ENCODE data around the gene CCL23.

The CCL23 gene

GRCh38 chr17:36017799-36018198 is at the start of gene CCL23:
CCL23 (minus strand) TSS chr17:36017972; CDS start chr17:36017897, 75 bp downstream.
- in situ Hi-C loops (cut with MboI; ENCODE audit: low sequenced_read_pairs), result no loop called here
- Histone ChIP-seq H3K4me3 (no peak within 1 kb of the TSS), H3K36me3 (replicated peaks) (no peaks in the 10 kb centered on the region), H3K9me3 (no peaks in the 10 kb centered on the region), H3K27me3 (ENCODE audit: low read depth) (peaks cover 9% of the 10 kb centered on the region; the same call in 1 of the 2 replicates), H3K4me1 (no peaks in the 10 kb centered on the region)
- DNase-seq (ENCODE audit: low spot score in 2 of 2), result no peak

- no peaks in the 10 kb centered on the region for H3K36me3 ChIP-seq (replicated peaks)
- DNase-seq (ENCODE audit: low spot score in 2 of 2), result no peak
- in situ Hi-C loops (cut with MboI; ENCODE audit: low sequenced_read_pairs), result no loop called here
- H3K27me3 ChIP-seq (ENCODE audit: low read depth), result no peaks in the 10 kb centered on the region
- H3K4me1 ChIP-seq, result no peaks in the 10 kb centered on the region
- no peak overlapping the region for H3K4me3 ChIP-seq
- H3K9me3 ChIP-seq, result no peaks in the 10 kb centered on the region
Observed at GRCh38 chr17:36066365-36066985, 48.7 kb upstream of the CCL23 start.

GRCh38 chr17:36063786-36064541 is 46.2 kb upstream of the CCL23 start, which contains the start of gene CCL18:
CCL18 (plus strand) TSS chr17:36064272; CDS start chr17:36064343, 71 bp downstream.
- Histone ChIP-seq H3K9me3 (no peaks in the 10 kb centered on the region), H3K4me3 (no peak within 1 kb of the TSS), H3K4me1 (no peaks in the 10 kb centered on the region), H3K27me3 (ENCODE audit: low read depth) (no peaks in the 10 kb centered on the region), H3K36me3 (replicated peaks) (no peaks in the 10 kb centered on the region)
- DNase-seq (ENCODE audit: low spot score in 2 of 2), result no peak
- in situ Hi-C loops (cut with MboI; ENCODE audit: low sequenced_read_pairs), result no loop called here

GRCh38 chr17:36060816-36061215 is 43.0 kb upstream of the CCL23 start:
- Histone ChIP-seq H3K36me3 (replicated peaks) (no peaks in the 10 kb centered on the region), H3K9me3 (no peaks in the 10 kb centered on the region), H3K4me1 (no peaks in the 10 kb centered on the region), H3K4me3 (no peak overlapping the region), H3K27me3 (ENCODE audit: low read depth) (no peaks in the 10 kb centered on the region)
- DNase-seq (ENCODE audit: low spot score in 2 of 2), result no peak
- in situ Hi-C loops (cut with MboI; ENCODE audit: low sequenced_read_pairs), result no loop called here

GRCh38 chr17:36059406-36059805 is 41.6 kb upstream of the CCL23 start:
- no peak for DNase-seq (ENCODE audit: low spot score in 2 of 2)
- no peaks in the 10 kb centered on the region for H3K9me3 ChIP-seq
- H3K27me3 ChIP-seq (ENCODE audit: low read depth), result no peaks in the 10 kb centered on the region
- H3K4me3 ChIP-seq, result no peak overlapping the region
- no peaks in the 10 kb centered on the region for H3K36me3 ChIP-seq (replicated peaks)
- H3K4me1 ChIP-seq, result no peaks in the 10 kb centered on the region
- in situ Hi-C loops (cut with MboI; ENCODE audit: low sequenced_read_pairs), result no loop called here

- no peak for DNase-seq (ENCODE audit: low spot score in 2 of 2)
- no peaks in the 10 kb centered on the region for H3K27me3 ChIP-seq (ENCODE audit: low read depth)
- H3K4me1 ChIP-seq, result no peaks in the 10 kb centered on the region
- in situ Hi-C loops (cut with MboI; ENCODE audit: low sequenced_read_pairs), result no loop called here
- no peak overlapping the region for H3K4me3 ChIP-seq
- H3K36me3 ChIP-seq (replicated peaks), result no peaks in the 10 kb centered on the region
- no peaks in the 10 kb centered on the region; the same call in 1 of the 2 replicates for H3K9me3 ChIP-seq
Observed at GRCh38 chr17:36057911-36058310, 40.1 kb upstream of the CCL23 start.

GRCh38 chr17:36055921-36056520 is 38.2 kb upstream of the CCL23 start:
- Histone ChIP-seq H3K4me1 (no peaks in the 10 kb centered on the region), H3K27me3 (ENCODE audit: low read depth) (no peaks in the 10 kb centered on the region), H3K9me3 (no peaks in the 10 kb centered on the region; the same call in 1 of the 2 replicates), H3K36me3 (replicated peaks) (no peaks in the 10 kb centered on the region), H3K4me3 (no peak overlapping the region)
- in situ Hi-C loops (cut with MboI; ENCODE audit: low sequenced_read_pairs), result no loop called here
- DNase-seq (ENCODE audit: low spot score in 2 of 2), result no peak

GRCh38 chr17:36055171-36055570 is 37.4 kb upstream of the CCL23 start:
- DNase-seq (ENCODE audit: low spot score in 2 of 2), result no peak
- no peaks in the 10 kb centered on the region for H3K36me3 ChIP-seq (replicated peaks)
- H3K27me3 ChIP-seq (ENCODE audit: low read depth), result no peaks in the 10 kb centered on the region
- no peaks in the 10 kb centered on the region for H3K4me1 ChIP-seq
- in situ Hi-C loops (cut with MboI; ENCODE audit: low sequenced_read_pairs), result no loop called here
- H3K9me3 ChIP-seq, result no peaks in the 10 kb centered on the region; the same call in 1 of the 2 replicates
- no peak overlapping the region for H3K4me3 ChIP-seq

GRCh38 chr17:36049643-36050042 is 31.9 kb upstream of the CCL23 start:
- Histone ChIP-seq H3K4me1 (no peaks in the 10 kb centered on the region), H3K27me3 (ENCODE audit: low read depth) (no peaks in the 10 kb centered on the region), H3K9me3 (no peaks in the 10 kb centered on the region; the same call in 1 of the 2 replicates), H3K36me3 (replicated peaks) (no peaks in the 10 kb centered on the region), H3K4me3 (no peak overlapping the region)
- in situ Hi-C loops (cut with MboI; ENCODE audit: low sequenced_read_pairs), result no loop called here
- no peak for DNase-seq (ENCODE audit: low spot score in 2 of 2)

- Histone ChIP-seq H3K9me3 (no peaks in the 10 kb centered on the region; the same call in 1 of the 2 replicates), H3K36me3 (replicated peaks) (no peaks in the 10 kb centered on the region), H3K27me3 (ENCODE audit: low read depth) (no peaks in the 10 kb centered on the region), H3K4me1 (no peaks in the 10 kb centered on the region), H3K4me3 (no peak overlapping the region)
- in situ Hi-C loops (cut with MboI; ENCODE audit: low sequenced_read_pairs), result no loop called here
- DNase-seq (ENCODE audit: low spot score in 2 of 2), result no peak
Observed at GRCh38 chr17:36048066-36048465, 30.3 kb upstream of the CCL23 start.

GRCh38 chr17:36036235-36036634 is 18.5 kb upstream of the CCL23 start:
- no peak for DNase-seq (ENCODE audit: low spot score in 2 of 2)
- Histone ChIP-seq H3K4me1 (no peaks in the 10 kb centered on the region), H3K4me3 (no peak overlapping the region), H3K36me3 (replicated peaks) (no peaks in the 10 kb centered on the region), H3K9me3 (no peaks in the 10 kb centered on the region), H3K27me3 (ENCODE audit: low read depth) (peaks cover 9% of the 10 kb centered on the region)
- in situ Hi-C loops (cut with MboI; ENCODE audit: low sequenced_read_pairs), result no loop called here

GRCh38 chr17:36034127-36034526 is 16.4 kb upstream of the CCL23 start:
- Histone ChIP-seq H3K4me3 (no peak overlapping the region), H3K9me3 (no peaks in the 10 kb centered on the region), H3K36me3 (replicated peaks) (no peaks in the 10 kb centered on the region), H3K4me1 (no peaks in the 10 kb centered on the region), H3K27me3 (ENCODE audit: low read depth) (peaks cover 9% of the 10 kb centered on the region)
- in situ Hi-C loops (cut with MboI; ENCODE audit: low sequenced_read_pairs), result no loop called here
- no peak for DNase-seq (ENCODE audit: low spot score in 2 of 2)

GRCh38 chr17:36030956-36031355 is 13.2 kb upstream of the CCL23 start:
- Histone ChIP-seq H3K9me3 (no peaks in the 10 kb centered on the region), H3K4me1 (no peaks in the 10 kb centered on the region), H3K4me3 (no peak overlapping the region), H3K36me3 (replicated peaks) (no peaks in the 10 kb centered on the region), H3K27me3 (ENCODE audit: low read depth) (peaks cover 9% of the 10 kb centered on the region)
- DNase-seq (ENCODE audit: low spot score in 2 of 2), result no peak
- in situ Hi-C loops (cut with MboI; ENCODE audit: low sequenced_read_pairs), result no loop called here

GRCh38 chr17:36027761-36028160 is 10.0 kb upstream of the CCL23 start:
- in situ Hi-C loops (cut with MboI; ENCODE audit: low sequenced_read_pairs), result no loop called here
- no peak for DNase-seq (ENCODE audit: low spot score in 2 of 2)
- H3K4me3 ChIP-seq, result no peak overlapping the region
- peaks cover 2% of the 10 kb centered on the region for H3K27me3 ChIP-seq (ENCODE audit: low read depth)
- H3K9me3 ChIP-seq, result no peaks in the 10 kb centered on the region
- H3K36me3 ChIP-seq (replicated peaks), result no peaks in the 10 kb centered on the region
- H3K4me1 ChIP-seq, result no peaks in the 10 kb centered on the region
